ENCODE measurements around the gene SERPINB3.

Gene SERPINB3

GRCh38 chr18:63619661-63620060, 42.0 kb downstream of the SERPINB3 start:
- Histone ChIP-seq H3K4me3 (ENCODE audit: low read length) (no peak overlapping the region), H3K9me2 (replicated peaks; ENCODE audit: control insufficient read depth, low read length) (no peaks in the 10 kb centered on the region), H3K4me1 (ENCODE audit: control insufficient read depth, low read length) (no peaks in the 10 kb centered on the region), H3K27ac (ENCODE audit: low read depth, low read length) (no peak overlapping the region), H3K4me2 (ENCODE audit: low read length) (no peak overlapping the region), H3F3A (ENCODE audit: control insufficient read depth, insufficient read depth) (no peaks in the 10 kb centered on the region), H3K36me3 (ENCODE audit: control insufficient read depth, low read length) (no peaks in the 10 kb centered on the region), H4K20me1 (ENCODE audit: control insufficient read depth, insufficient read depth, low read depth, low read length) (no peaks in the 10 kb centered on the region), H3K27me3 (ENCODE audit: control insufficient read depth, low read length) (no peaks in the 10 kb centered on the region), H3K9me3 (ENCODE audit: control insufficient read depth, insufficient read depth, low read length) (peaks cover 11% of the 10 kb centered on the region; the same call in 1 of the 2 replicates), H3K79me2 (ENCODE audit: control insufficient read depth, low read length) (no peaks in the 10 kb centered on the region)
- TF ChIP-seq CTCF (IDR thresholded peaks at IDR 0.05; ENCODE audit: low read depth, low read length, poor library complexity, severe bottlenecking) (no peak), EZH2phosphoT487 (IDR thresholded peaks at IDR 0.05; ENCODE audit: borderline replicate concordance, low read length) (no peak)

DNA sequence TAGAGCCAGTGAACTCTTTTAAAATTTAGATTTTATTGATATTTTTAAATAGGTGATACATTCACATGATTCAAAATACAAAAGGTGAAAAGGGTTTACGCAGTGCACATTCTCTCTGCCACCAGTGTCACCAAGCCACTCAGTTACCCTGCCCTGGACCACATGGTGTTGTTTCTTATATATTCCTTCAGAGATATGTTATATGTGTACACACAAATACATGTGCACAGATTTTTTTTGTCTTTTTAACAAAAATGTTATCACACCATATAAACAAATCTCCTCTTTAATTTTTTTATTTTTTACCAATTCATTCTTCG, 43.8 kb downstream of the SERPINB3 start:
- no peak overlapping the region for H3K4me3 ChIP-seq (ENCODE audit: low read length)
- H3K27ac ChIP-seq (ENCODE audit: low read depth, low read length): no peak overlapping the region
- TF ChIP-seq CTCF (IDR thresholded peaks at IDR 0.05; ENCODE audit: low read depth, low read length, poor library complexity, severe bottlenecking): no peak
- TF ChIP-seq EZH2phosphoT487 (IDR thresholded peaks at IDR 0.05; ENCODE audit: borderline replicate concordance, low read length): no peak
- H3K4me2 ChIP-seq (ENCODE audit: low read length): no peak overlapping the region
- no peaks in the 10 kb centered on the region for H3F3A ChIP-seq (ENCODE audit: control insufficient read depth, insufficient read depth)
- no peaks in the 10 kb centered on the region for H3K36me3 ChIP-seq (ENCODE audit: control insufficient read depth, low read length)
- no peaks in the 10 kb centered on the region for H3K4me1 ChIP-seq (ENCODE audit: control insufficient read depth, low read length)
- H3K9me2 ChIP-seq (replicated peaks; ENCODE audit: control insufficient read depth, low read length): no peaks in the 10 kb centered on the region
- no peaks in the 10 kb centered on the region for H3K27me3 ChIP-seq (ENCODE audit: control insufficient read depth, low read length)
- no peaks in the 10 kb centered on the region for H4K20me1 ChIP-seq (ENCODE audit: control insufficient read depth, insufficient read depth, low read depth, low read length)
- H3K9me3 ChIP-seq (ENCODE audit: control insufficient read depth, insufficient read depth, low read length): no peaks in the 10 kb centered on the region
- H3K79me2 ChIP-seq (ENCODE audit: control insufficient read depth, low read length): no peaks in the 10 kb centered on the region

DNA sequence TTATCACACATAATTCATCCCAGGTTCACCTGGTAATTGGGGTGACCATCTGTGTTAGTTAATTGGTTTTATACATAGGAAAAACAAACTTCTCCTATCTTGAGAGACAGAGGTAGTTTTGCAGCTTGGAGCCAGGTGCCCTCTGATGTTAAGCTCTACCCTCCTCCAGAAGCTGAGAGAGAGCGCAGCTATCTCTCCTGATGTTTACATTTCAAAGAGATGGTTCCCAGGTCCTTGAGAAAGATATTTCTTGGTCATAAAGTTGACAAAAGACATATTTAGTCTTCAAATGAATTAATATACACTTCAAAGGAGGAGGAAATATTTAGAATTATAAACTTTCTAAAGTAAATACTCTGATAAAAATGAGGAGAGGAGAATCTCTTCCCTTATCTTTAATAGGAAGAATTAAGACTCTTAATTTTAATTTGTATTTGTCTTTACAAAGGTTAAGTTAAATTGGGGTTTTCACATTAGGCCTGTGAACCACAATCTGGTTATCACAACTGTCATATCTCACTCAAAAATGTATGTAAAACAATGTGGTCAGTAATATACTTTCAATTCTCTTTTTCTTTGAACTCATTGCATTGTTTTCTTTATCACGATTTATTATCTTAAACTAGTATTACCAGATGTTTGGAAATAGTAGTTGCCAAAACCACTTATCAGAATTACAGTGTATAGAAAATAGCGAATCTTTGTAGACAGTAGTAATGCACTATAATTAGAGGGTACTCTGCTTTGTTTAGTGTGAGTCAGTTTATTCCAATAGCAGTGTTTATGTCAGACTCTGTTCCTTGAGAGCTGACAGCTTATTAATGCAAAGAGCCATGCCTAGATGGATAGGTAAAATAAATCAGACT, 44.4 kb downstream of the SERPINB3 start:
- Histone ChIP-seq H3K9me3 (ENCODE audit: control insufficient read depth, insufficient read depth, low read length) (no peaks in the 10 kb centered on the region), H3K9me2 (replicated peaks; ENCODE audit: control insufficient read depth, low read length) (no peaks in the 10 kb centered on the region), H4K20me1 (ENCODE audit: control insufficient read depth, insufficient read depth, low read depth, low read length) (no peaks in the 10 kb centered on the region), H3K4me3 (ENCODE audit: low read length) (no peak overlapping the region), H3K27ac (ENCODE audit: low read depth, low read length) (no peak overlapping the region), H3K79me2 (ENCODE audit: control insufficient read depth, low read length) (no peaks in the 10 kb centered on the region), H3K4me2 (ENCODE audit: low read length) (no peak overlapping the region), H3K4me1 (ENCODE audit: control insufficient read depth, low read length) (no peaks in the 10 kb centered on the region), H3K27me3 (ENCODE audit: control insufficient read depth, low read length) (no peaks in the 10 kb centered on the region), H3F3A (ENCODE audit: control insufficient read depth, insufficient read depth) (no peaks in the 10 kb centered on the region), H3K36me3 (ENCODE audit: control insufficient read depth, low read length) (no peaks in the 10 kb centered on the region)
- no peak for TF ChIP-seq CTCF (IDR thresholded peaks at IDR 0.05; ENCODE audit: low read depth, low read length, poor library complexity, severe bottlenecking)
- no peak for TF ChIP-seq EZH2phosphoT487 (IDR thresholded peaks at IDR 0.05; ENCODE audit: borderline replicate concordance, low read length)
